Stimulated activated CD8-positive, alpha-beta memory T cell treated with anti-CD3 and anti-CD28 coated beads, Interleukin-2, amount 100 ng/mL, for 1 hour (primary cell): ENCODE data around the gene SLITRK3.
"Not testable (repeated sequence)": the region's sequence is repeated elsewhere in the genome, so short reads cannot be mapped to it uniquely, and the experiment has no call there.

ENCODE experiments used
- DNase-seq, 2 donors: peaks; one replicate each; pipeline ENCODE4 v3.0.0-alpha.2; 2020; ENCODE audit warnings: low read depth in 2 of 2

The SLITRK3 gene

DNA sequence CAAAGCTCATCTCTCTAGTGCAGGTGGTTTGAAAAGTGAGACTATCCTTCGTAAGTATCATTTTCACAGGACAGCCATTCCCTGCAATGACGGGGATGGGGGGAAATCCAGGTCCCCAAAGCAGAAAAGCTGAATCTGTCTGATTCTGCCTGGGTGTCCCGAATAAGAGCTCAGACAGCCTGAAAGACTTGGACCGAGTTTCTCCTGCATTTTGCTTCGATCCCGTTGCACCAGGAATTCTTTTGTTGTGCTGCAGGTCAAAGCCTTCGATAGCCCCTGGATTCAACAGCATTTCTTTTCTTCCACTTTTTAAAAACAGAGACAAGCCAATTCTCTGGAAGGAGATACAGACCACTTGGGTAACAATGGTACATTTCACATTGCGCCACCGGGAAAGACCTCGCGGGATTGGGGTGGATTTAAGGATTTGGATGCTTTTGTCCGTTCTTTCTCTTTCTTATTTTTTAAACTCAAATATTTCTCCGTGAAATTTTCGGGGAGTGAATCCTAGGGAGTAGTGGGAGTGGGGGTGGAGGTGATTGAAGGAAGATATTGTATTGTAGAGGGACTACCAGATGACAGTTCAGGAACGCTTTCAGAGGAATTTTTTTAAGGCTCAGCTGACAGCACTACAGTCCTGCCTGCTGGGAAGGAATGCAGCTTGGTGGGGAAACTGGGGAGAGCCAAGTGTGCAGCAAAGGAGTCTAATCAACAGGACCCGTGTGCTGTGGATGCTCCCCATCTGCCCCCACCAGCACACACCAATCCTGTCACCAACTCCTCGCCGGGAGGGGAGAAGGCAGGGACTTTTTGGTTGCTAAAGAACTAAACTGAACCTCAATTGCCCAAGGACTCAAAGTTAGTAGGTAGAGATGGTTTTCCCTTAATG lies 2.6 kb downstream of the SLITRK3 start:
- DNase-seq: no peak

DNA sequence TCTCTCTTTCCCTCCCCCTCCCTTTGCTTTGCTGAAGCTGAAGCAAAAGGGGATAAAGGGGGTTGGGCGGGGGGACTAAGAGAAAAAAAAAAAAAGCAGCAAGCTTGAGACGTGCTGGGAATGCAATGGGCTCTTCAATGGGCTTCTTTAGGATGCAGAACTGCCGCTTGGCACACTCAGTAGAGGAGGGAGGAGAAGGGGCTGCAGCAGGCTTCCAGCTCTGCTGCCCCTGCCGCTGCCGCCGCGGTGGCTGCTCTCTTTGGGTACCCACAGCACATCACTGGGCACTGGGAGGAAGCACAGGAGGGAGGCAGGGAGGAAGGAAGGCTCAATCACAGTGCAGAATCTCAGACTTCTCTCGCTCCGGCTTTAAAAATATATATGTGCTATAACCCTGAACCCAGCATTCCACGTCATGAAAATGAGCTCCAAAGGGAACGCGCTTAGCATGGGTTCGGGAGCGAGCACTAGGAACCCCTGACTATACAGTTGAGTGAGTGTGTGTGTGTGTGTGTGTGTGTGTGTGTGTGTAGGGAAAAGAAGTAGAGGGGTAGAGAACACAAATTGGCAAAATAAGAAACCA lies 3.5 kb downstream of the SLITRK3 start:
- DNase-seq: no peak

DNA sequence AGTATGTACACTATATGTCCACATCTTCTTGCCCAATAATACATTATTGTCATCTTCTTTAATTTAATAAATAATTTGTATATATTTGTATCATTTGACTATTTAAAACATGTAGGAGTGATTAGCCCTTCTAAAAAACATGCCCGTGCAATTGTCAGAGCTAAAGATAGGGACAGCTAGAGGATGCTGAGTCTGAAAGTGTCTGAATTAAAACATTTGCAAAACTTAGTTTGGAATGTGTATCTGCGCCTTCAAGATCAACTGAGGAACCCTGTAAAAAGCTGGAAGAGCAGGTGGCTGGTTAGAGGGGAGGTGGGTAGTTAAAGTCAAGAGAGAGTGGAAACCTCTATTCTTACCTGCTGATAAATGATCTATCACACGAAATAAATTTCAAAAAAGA lies 4.7 kb downstream of the SLITRK3 start:
- no peak for DNase-seq

DNA sequence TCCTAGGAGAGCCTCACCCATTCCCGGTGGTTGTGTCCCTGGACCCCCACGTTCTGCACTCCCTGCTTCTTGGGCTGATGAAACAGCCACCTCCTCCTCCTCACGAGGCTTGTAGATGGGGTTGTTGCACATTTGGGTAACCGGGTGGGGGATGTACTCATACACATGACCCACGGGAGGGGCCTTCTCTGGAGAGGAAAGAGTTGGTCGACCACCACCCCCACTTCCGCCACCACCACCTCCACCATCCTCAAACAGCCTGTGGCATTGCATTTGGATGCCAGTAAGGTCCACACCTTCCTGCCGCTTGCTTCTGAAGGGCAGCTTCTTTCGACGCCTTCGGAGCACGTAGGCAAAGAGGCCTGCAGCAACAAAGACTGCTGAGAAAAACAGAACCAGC lies 7.7 kb downstream of the SLITRK3 start:
- no peak for DNase-seq

- DNase-seq: no peak
Measured at GRCh38 chr3:165185707-165186327, 10.4 kb downstream of the SLITRK3 start.

DNA sequence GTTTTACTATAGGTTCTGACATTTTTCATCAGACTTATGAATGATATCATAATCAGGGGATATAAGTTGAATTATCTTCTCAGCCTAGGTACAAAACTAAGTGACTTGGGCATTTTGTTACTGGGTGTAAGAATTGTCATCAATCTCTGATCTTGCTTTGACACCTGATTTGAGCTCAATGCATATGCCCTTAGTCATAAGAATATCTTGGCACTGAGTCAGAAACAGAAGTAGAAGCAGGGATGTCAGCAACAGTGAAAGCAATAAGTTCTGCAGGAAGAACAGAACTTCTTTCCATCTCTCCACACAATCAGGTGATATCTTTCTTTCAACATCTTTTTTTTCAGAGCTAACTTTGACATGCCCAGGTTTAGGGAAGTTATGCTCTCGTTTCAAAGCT lies 14.6 kb downstream of the SLITRK3 start:
- no peak for DNase-seq

GRCh38 chr3:165170236-165170635 lies 25.9 kb downstream of the SLITRK3 start:
- DNase-seq: no peak

DNA sequence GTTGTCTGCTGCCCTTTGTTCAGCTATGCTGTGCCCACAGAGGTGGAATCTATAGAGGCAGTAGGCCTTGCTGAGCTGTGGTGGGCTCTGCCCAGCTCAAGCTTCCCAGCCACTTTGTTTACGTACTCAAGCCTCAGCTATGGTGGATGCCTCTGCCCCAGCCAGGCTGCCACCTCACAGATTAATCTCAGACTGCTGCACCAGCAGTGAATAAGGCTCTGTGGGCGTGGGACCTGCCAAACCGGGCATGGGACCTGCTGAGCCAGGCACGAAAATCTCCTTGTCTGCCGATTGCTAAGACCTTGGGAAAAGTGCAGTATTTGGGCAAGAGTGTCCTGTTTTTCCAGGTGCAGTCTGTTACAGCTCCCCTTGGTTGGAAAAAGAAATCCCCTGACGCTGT lies 26.8 kb downstream of the SLITRK3 start:
- no peak for DNase-seq

- DNase-seq: no peak
Measured at GRCh38 chr3:165162883-165163282, 33.3 kb downstream of the SLITRK3 start.

- no peak for DNase-seq
Measured at GRCh38 chr3:165159760-165160421, 36.3 kb downstream of the SLITRK3 start.

DNA sequence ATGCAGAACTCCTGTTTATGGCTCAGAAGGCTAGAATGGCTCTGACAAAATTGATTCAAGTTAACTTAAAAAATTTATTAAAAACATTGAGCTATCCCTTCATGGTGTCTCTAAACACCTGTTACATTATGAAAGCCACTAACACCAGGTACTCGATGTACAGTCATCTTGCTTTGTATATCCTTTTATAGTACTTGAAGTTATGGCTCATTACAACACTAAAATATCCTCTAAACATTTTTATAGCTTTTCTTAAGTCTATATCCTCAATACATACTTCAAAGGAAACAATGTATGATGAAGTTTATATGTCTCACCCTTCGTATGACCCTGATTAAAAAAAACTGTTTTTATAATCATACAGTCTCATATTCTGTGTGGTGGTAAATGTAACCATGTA lies 38.2 kb downstream of the SLITRK3 start:
- DNase-seq: no peak

DNA sequence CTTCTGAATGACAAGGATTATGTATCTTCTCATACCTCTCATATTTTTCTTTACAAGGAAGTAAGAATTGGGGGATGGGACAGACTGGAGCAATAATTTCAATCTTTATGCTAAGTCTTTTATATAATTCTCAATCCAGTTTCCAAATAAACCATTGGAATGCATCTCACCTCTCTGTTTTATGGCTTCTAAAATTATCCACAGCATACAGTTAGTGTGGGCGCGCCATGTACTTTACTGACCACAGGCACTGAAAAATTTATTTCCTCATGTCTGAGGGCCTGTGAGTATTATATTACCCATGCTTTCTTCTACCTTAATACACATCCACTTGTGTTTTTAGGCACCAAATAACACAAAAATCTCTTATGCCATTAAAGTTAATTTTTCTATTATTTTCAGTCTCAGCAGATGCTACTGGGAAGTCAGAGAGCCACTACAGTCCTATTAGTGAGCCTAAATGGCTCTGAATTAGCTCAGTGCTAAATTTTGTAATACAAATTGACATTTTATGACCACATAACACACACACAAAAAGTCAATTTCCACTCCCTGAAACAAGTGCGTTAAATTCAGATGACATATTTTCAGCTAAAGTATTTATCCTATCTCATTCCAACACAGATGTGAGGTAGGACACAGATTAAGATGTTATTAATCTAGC lies 39.3 kb downstream of the SLITRK3 start:
- no peak for DNase-seq

DNA sequence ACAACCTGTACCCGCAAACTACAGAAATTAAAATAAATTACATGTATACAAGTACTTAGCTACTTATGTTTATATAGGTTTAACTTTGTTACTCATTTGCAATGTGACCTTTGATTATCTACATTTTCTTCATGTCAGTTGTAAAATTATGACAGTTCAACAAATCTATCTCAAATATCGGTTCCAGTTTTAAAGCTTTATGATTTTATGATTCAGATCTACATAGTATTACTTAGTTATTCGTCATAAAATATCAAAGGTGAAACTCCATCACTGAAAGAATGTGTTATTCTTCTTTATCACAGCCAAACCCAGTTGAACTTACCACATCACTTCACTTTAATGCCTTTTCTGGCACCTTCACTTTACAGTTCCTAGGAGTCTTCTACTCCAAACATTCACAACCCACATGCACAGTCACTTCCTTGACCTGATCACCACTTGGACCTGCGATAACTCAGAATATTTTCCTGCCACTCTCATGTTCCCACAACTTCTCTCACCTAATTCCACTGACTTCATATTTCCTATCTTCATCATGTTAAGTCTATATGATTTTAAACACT lies 47.2 kb downstream of the SLITRK3 start:
- DNase-seq: no peak

DNA sequence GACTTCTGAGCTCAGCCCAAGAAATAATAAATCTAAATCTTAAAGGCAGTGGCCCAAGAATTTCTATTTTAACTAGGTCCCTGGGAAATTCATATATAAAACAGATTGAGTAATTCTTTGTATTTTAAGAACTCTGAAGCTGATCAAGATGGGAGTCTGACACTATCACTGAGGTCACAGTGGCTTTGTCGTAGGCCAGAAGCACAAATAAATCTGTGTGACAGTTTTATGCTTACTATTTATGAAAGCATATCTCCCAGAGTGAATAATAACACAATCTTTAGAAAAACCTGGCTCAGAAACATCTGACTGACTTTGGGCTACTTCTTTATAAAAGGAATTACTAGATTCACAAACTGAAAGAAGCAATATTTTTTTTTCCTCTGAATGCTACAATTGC lies 51.9 kb downstream of the SLITRK3 start:
- no peak for DNase-seq

- DNase-seq: not testable (repeated sequence)
Measured at GRCh38 chr3:165139918-165140317, 56.3 kb downstream of the SLITRK3 start.
